GM19240 (cell line): ENCODE data around the gene SKIC8.

ENCODE experiments used
- DNase-seq: peaks from one replicate; pipeline ENCODE4 v3.0.0; 2011; ENCODE audit warnings: low spot score; ENCODE audit not compliant: insufficient read length

Gene SKIC8

GRCh38 chr15:78299101-78299930 lies at the start of gene SKIC8:
TSS of gene SKIC8 (minus strand) at chr15:78299609. CDS start at chr15:78295686, 3,923 bp downstream.
- DNase-seq = peak; percentile 96

GRCh38 chr15:78347586-78348543 lies 48.5 kb upstream of the SKIC8 start:
- no peak for DNase-seq

GRCh38 chr15:78345396-78346125 lies 46.2 kb upstream of the SKIC8 start:
- DNase-seq = no peak

- DNase-seq = no peak
Observed at GRCh38 chr15:78343276-78344060, 44.1 kb upstream of the SKIC8 start.

GRCh38 chr15:78342021-78342420 lies 42.6 kb upstream of the SKIC8 start:
- DNase-seq = no peak

GRCh38 chr15:78341057-78341987 lies 41.9 kb upstream of the SKIC8 start:
- DNase-seq = no peak

- no peak for DNase-seq
Observed at GRCh38 chr15:78340231-78341056, 41.0 kb upstream of the SKIC8 start, which contains the start of gene CRABP1. TSS of gene CRABP1 (plus strand) at chr15:78340353. CDS start at chr15:78340429, 76 bp downstream.

GRCh38 chr15:78339559-78339958 lies 40.1 kb upstream of the SKIC8 start:
- no peak for DNase-seq

- DNase-seq = no peak
Observed at GRCh38 chr15:78338781-78339180, 39.4 kb upstream of the SKIC8 start.

- DNase-seq = no peak
Observed at GRCh38 chr15:78335985-78336384, 36.6 kb upstream of the SKIC8 start.

- DNase-seq = no peak
Observed at GRCh38 chr15:78334845-78335244, 35.4 kb upstream of the SKIC8 start.

- DNase-seq = no peak
Observed at GRCh38 chr15:78329625-78330024, 30.2 kb upstream of the SKIC8 start.

- no peak for DNase-seq
Observed at GRCh38 chr15:78327466-78327865, 28.1 kb upstream of the SKIC8 start.

GRCh38 chr15:78325092-78325843 lies 25.9 kb upstream of the SKIC8 start:
- no peak for DNase-seq

GRCh38 chr15:78324144-78324543 lies 24.7 kb upstream of the SKIC8 start:
- no peak for DNase-seq

GRCh38 chr15:78323693-78324092 lies 24.3 kb upstream of the SKIC8 start:
- DNase-seq = no peak

- no peak for DNase-seq
Observed at GRCh38 chr15:78322724-78323521, 23.5 kb upstream of the SKIC8 start.
